Hepatocyte (in vitro differentiated cells): Measurements from ENCODE around the gene GUCA1A. TPM values are rescaled to one million over a fixed set of nuclear protein-coding genes. Genes with fewer than 3 reads are reported as not detected.
A peak's percentile ranks its signal among the peaks of the same experiment; 100 is the strongest.
"Not testable (repeated sequence)": the region's sequence is repeated elsewhere in the genome, so short reads cannot be mapped to it uniquely, and the experiment has no call there.

Experiments used
- DNase-seq: peaks from one replicate; pipeline ENCODE4 v3.0.0-alpha.2; 2016; ENCODE audit warnings: low spot score
- H2AFZ ChIP-seq: fragments of 200-600 bp; sonication (generic); 2 replicates; pipeline ENCODE4 v1.6.0; 2016; ENCODE audit warnings: antibody characterized with exemption, mild to moderate bottlenecking
- H3K27ac ChIP-seq: fragments of 200-600 bp; sonication (generic); 2 replicates; pipeline ENCODE4 v1.5.1; 2016; ENCODE audit warnings: mild to moderate bottlenecking
- H3K27me3 ChIP-seq: fragments of 200-600 bp; sonication (generic); 2 replicates; pipeline ENCODE4 v1.6.1; 2016
- H3K36me3 ChIP-seq: fragments of 200-600 bp; sonication (generic); replicated peaks from 2 replicates; pipeline ENCODE4 v1.5.1; 2016; ENCODE audit warnings: low read depth; ENCODE audit not compliant: insufficient read depth
- H3K4me1 ChIP-seq: fragments of 200-600 bp; sonication (generic); 2 replicates; pipeline ENCODE4 v1.5.1; 2016; ENCODE audit warnings: mild to moderate bottlenecking, moderate library complexity; ENCODE audit not compliant: insufficient read depth
- H3K4me2 ChIP-seq: fragments of 200-600 bp; sonication (generic); 2 replicates; pipeline ENCODE4 v1.6.0; 2016
- H3K4me3 ChIP-seq: fragments of 200-600 bp; sonication (generic); 2 replicates; pipeline ENCODE4 v1.5.1; 2016; ENCODE audit warnings: mild to moderate bottlenecking
- H3K79me2 ChIP-seq: fragments of 200-600 bp; sonication (generic); 2 replicates; pipeline ENCODE4 v1.6.0; 2017; ENCODE audit warnings: mild to moderate bottlenecking
- H3K9me2 ChIP-seq: fragments of 200-600 bp; sonication (generic); replicated peaks from 2 replicates; pipeline ENCODE4 v1.6.0; 2017; ENCODE audit warnings: mild to moderate bottlenecking; ENCODE audit not compliant: insufficient read depth
- H3K9me3 ChIP-seq: fragments of 200-600 bp; sonication (generic); 2 replicates; pipeline ENCODE4 v1.5.1; 2016; ENCODE audit warnings: low read depth, mild to moderate bottlenecking
- H4K20me1 ChIP-seq: fragments of 200-600 bp; sonication (generic); 2 replicates; pipeline ENCODE4 v1.6.0; 2016; ENCODE audit warnings: mild to moderate bottlenecking; ENCODE audit not compliant: insufficient read depth, poor library complexity, severe bottlenecking
- EZH2 ChIP-seq: fragments of 200-600 bp; sonication (generic); IDR thresholded peaks from 2 replicates; pipeline ENCODE4 v1.6.1; 2016; ENCODE audit warnings: antibody characterized with exemption, mild to moderate bottlenecking, borderline replicate concordance
- EZH2phosphoT487 ChIP-seq: fragments of 200-600 bp; sonication (generic); IDR thresholded peaks from one replicate; pipeline ENCODE4 v1.6.1; 2018; ENCODE audit warnings: antibody characterized with exemption, mild to moderate bottlenecking, low read depth, moderate library complexity; ENCODE audit not compliant: unreplicated experiment, severe bottlenecking
- WGBS: methylation state at CpG from one replicate; pipeline ENCODE4 v1.1.6; 2016; ENCODE audit warnings: low lambda C conversion rate; ENCODE audit errors: missing lambda C conversion rate; 5-methylcytosine and 5-hydroxymethylcytosine counted together
- polyA plus RNA-seq: library from polyadenylated mRNA; unstranded; fragments of >200 nt; fragmentation: Nextera tagmentation; extraction: Ambion mirVana; gene quantifications from 2 replicates; pipeline ENCODE4 v1.2.1, GENCODE V29; 2016
- total RNA-seq: library from RNA; depleted of rRNA; stranded (reverse); fragments of >200 nt; gene quantifications from 2 replicates; pipeline ENCODE4 v1.2.3, GENCODE V29; 2014
- TF ChIP-seq, protein P1 (sequence below): fragments of 200-600 bp; sonication (generic); IDR thresholded peaks from 2 replicates; pipeline ENCODE4 v1.5.1; 2016; ENCODE audit warnings: antibody characterized with exemption, mild to moderate bottlenecking; ENCODE audit not compliant: poor library complexity

GUCA1A gene
- total and polyA plus RNA-seq, 2 experiments from 2014 or later: 0.43 to 0.75 TPM

DNA sequence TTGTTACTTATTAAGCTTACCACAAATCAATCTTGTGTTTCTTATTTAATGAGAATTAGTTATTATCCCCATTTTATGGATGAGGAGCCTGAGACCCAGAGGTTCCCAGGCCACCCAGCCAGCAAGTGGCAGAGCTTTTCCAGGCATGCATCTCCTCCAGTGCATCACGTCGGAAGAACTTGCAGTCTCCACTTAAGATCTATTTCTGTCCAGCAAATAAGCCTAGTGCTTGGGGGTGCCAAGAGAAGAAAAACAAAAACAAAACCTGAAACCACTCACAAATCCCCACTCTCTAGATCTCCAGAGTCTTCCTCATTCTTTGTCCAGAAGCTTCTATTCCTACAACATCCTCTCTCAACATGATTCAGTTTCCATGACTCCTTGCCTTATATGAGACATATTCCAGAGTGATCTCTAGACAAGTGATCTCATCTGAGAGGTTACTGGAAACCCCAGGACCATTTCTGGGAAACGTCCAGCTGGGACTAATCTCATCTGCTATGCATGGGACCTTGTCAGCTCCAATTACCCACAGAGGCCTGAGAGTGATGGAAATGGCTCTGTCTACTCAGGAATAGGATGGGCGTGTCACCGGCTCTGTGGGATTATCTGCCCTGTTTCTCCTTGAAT is 17.5 kb downstream of the GUCA1A start:
- no peaks in the 10 kb centered on the region for H3K79me2 ChIP-seq
- no peaks in the 10 kb centered on the region for H3K9me2 ChIP-seq
- no peaks in the 10 kb centered on the region for H3K4me1 ChIP-seq
- no peaks in the 10 kb centered on the region for H3K36me3 ChIP-seq
- H4K20me1 ChIP-seq: no peaks in the 10 kb centered on the region
- WGBS: 74% methylated on average over 5 of the region's 5 CpGs
- no peak overlapping the region for H2AFZ ChIP-seq
- DNase-seq: peak; percentile 39
- TF ChIP-seq EZH2: no peak
- TF ChIP-seq, protein P1, sequence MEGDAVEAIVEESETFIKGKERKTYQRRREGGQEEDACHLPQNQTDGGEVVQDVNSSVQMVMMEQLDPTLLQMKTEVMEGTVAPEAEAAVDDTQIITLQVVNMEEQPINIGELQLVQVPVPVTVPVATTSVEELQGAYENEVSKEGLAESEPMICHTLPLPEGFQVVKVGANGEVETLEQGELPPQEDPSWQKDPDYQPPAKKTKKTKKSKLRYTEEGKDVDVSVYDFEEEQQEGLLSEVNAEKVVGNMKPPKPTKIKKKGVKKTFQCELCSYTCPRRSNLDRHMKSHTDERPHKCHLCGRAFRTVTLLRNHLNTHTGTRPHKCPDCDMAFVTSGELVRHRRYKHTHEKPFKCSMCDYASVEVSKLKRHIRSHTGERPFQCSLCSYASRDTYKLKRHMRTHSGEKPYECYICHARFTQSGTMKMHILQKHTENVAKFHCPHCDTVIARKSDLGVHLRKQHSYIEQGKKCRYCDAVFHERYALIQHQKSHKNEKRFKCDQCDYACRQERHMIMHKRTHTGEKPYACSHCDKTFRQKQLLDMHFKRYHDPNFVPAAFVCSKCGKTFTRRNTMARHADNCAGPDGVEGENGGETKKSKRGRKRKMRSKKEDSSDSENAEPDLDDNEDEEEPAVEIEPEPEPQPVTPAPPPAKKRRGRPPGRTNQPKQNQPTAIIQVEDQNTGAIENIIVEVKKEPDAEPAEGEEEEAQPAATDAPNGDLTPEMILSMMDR: no peak
- no peak for TF ChIP-seq EZH2phosphoT487
- H3K4me2 ChIP-seq: no peak overlapping the region
- H3K27ac ChIP-seq: no peak overlapping the region
- no peaks in the 10 kb centered on the region for H3K9me3 ChIP-seq
- H3K27me3 ChIP-seq: no peaks in the 10 kb centered on the region
- no peak overlapping the region for H3K4me3 ChIP-seq

GRCh38 chr6:42192385-42192784 is 19.2 kb downstream of the GUCA1A start:
- not testable (repeated sequence) for DNase-seq, H3K4me2 ChIP-seq, H3K9me2 ChIP-seq, H3K79me2 ChIP-seq, H3K27ac ChIP-seq, H2AFZ ChIP-seq, H3K27me3 ChIP-seq, H3K4me1 ChIP-seq, H3K36me3 ChIP-seq, H3K9me3 ChIP-seq, H3K4me3 ChIP-seq, H4K20me1 ChIP-seq
- 91% methylated on average over 4 of the region's 5 CpGs for WGBS

DNA sequence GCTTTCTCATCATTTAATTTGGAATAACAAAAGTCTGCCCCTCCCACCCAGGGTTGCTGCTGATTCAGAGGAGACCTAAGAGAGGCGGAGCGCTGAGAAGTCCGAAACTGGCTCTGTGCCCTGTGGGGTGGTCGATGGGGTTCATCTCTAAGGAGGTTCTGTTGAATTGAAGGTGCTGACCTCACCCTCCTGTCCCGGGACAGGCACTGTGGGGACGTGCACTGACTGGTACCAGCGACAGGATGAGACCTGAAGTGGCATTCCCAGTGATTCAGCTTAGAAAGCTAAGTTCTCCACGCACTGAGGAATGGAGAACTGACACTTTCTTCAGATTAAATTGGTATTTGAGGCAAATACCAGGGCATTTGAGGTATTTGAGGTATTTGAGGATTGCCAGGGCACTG is 20.3 kb downstream of the GUCA1A start:
- Histone ChIP-seq H3K27me3 (no peaks in the 10 kb centered on the region), H4K20me1 (no peaks in the 10 kb centered on the region), H3K36me3 (no peaks in the 10 kb centered on the region), H3K4me1 (no peaks in the 10 kb centered on the region), H3K4me2 (no peak overlapping the region), H2AFZ (no peak overlapping the region), H3K9me3 (no peaks in the 10 kb centered on the region), H3K27ac (no peak overlapping the region), H3K9me2 (no peaks in the 10 kb centered on the region), H3K79me2 (no peaks in the 10 kb centered on the region), H3K4me3 (no peak overlapping the region)
- TF ChIP-seq EZH2 (no peak), EZH2phosphoT487 (no peak)
- TF ChIP-seq, protein P1: no peak
- no peak for DNase-seq
- WGBS: 45% methylated on average over 8 of the region's 8 CpGs

GRCh38 chr6:42194056-42194455 is 20.9 kb downstream of the GUCA1A start:
- no peak for DNase-seq
- Histone ChIP-seq H3K36me3 (no peaks in the 10 kb centered on the region), H2AFZ (no peak overlapping the region), H3K4me1 (no peaks in the 10 kb centered on the region), H4K20me1 (no peaks in the 10 kb centered on the region), H3K27me3 (no peaks in the 10 kb centered on the region), H3K4me3 (no peak overlapping the region), H3K9me3 (no peaks in the 10 kb centered on the region), H3K27ac (no peak overlapping the region), H3K9me2 (no peaks in the 10 kb centered on the region), H3K79me2 (no peaks in the 10 kb centered on the region), H3K4me2 (no peak overlapping the region)
- 92% methylated on average over 5 of the region's 5 CpGs for WGBS
- TF ChIP-seq EZH2 (no peak), EZH2phosphoT487 (no peak)
- TF ChIP-seq, protein P1: no peak
